NOMO-1 treated with dmso at 0.1 percent for 144 hours (cell line): Measurements from ENCODE around the gene MRTFA.
A peak's percentile ranks its signal among the peaks of the same experiment; 100 is the strongest.
"Not testable (repeated sequence)": the region's sequence is repeated elsewhere in the genome, so short reads cannot be mapped to it uniquely, and the experiment has no call there.

Source experiments
- DNase-seq: peaks from one replicate; lab custom pipeline; 2025; ENCODE audit not compliant: unreplicated experiment; lab: John Stamatoyannopoulos, UW

MRTFA gene

GRCh38 chr22:40660730-40661129 lies 24.2 kb upstream of the MRTFA start:
- DNase-seq: peak; percentile 30

GRCh38 chr22:40659166-40659565 lies 22.6 kb upstream of the MRTFA start:
- no peak for DNase-seq

- not testable (repeated sequence) for DNase-seq
Measured at GRCh38 chr22:40656651-40657050, 20.1 kb upstream of the MRTFA start.

GRCh38 chr22:40655941-40656340 lies 19.4 kb upstream of the MRTFA start:
- not testable (repeated sequence) for DNase-seq

- DNase-seq: no peak
Measured at GRCh38 chr22:40654522-40655167, 18.1 kb upstream of the MRTFA start.

GRCh38 chr22:40653361-40653760 lies 16.8 kb upstream of the MRTFA start:
- DNase-seq: no peak

- peak; percentile 99 for DNase-seq
Measured at GRCh38 chr22:40651563-40652501, 15.3 kb upstream of the MRTFA start.

- no peak for DNase-seq
Measured at GRCh38 chr22:40651057-40651456, 14.5 kb upstream of the MRTFA start.

- no peak for DNase-seq
Measured at GRCh38 chr22:40648386-40648785, 11.9 kb upstream of the MRTFA start.

- DNase-seq: no peak
Measured at GRCh38 chr22:40645579-40646197, 9.2 kb upstream of the MRTFA start.

- DNase-seq: no peak
Measured at GRCh38 chr22:40642316-40642715, 5.8 kb upstream of the MRTFA start.

- DNase-seq: no peak
Measured at GRCh38 chr22:40641269-40641668, 4.8 kb upstream of the MRTFA start.

- DNase-seq: no peak
Measured at GRCh38 chr22:40638261-40638660, 1.7 kb upstream of the MRTFA start.

- DNase-seq: peak; percentile 44
Measured at GRCh38 chr22:40637183-40638150, 948 bp upstream of the MRTFA start.

GRCh38 chr22:40635940-40636379 lies 559 bp downstream of the MRTFA start:
- no peak for DNase-seq

- DNase-seq: no peak
Measured at GRCh38 chr22:40635043-40635939, 1.2 kb downstream of the MRTFA start.

- no peak for DNase-seq
Measured at GRCh38 chr22:40634119-40634903, 2.2 kb downstream of the MRTFA start.

GRCh38 chr22:40633036-40633435 lies 3.5 kb downstream of the MRTFA start:
- DNase-seq: no peak

- DNase-seq: no peak
Measured at GRCh38 chr22:40631925-40632324, 4.6 kb downstream of the MRTFA start.
